Colonic mucosa (tissue), 4 donors: Measurements from ENCODE around the gene ESCO1. TPM values are rescaled to one million over a fixed set of nuclear protein-coding genes. Genes with fewer than 3 reads are reported as not detected.
"Not testable (repeated sequence)": the region's sequence is repeated elsewhere in the genome, so short reads cannot be mapped to it uniquely, and the experiment has no call there.

Experiments used
- DNase-seq: peaks from one replicate; pipeline ENCODE4 v3.0.0-alpha.2; 2020
- H3K27ac ChIP-seq: fragments of 200-600 bp; one replicate; pipeline ENCODE4 v1.8.0; 2021
- H3K27me3 ChIP-seq: fragments of 200-600 bp; one replicate; pipeline ENCODE4 v1.8.0; 2021
- H3K36me3 ChIP-seq: fragments of 200-600 bp; one replicate; pipeline ENCODE4 v1.8.0; 2021
- H3K4me1 ChIP-seq: fragments of 200-600 bp; one replicate; pipeline ENCODE4 v1.8.0; 2021; ENCODE audit warnings: mild to moderate bottlenecking
- H3K4me3 ChIP-seq: fragments of 200-600 bp; one replicate; pipeline ENCODE4 v1.8.0; 2021
- H3K9ac ChIP-seq, 2 donors: one replicate each; pipeline ENCODE4 v1.7.0; 2013; ENCODE audit warnings: control low read depth in 2 of 2, low read depth in 2 of 2, low read length in 2 of 2
- H3K9me3 ChIP-seq: fragments of 200-600 bp; one replicate; pipeline ENCODE4 v1.8.0; 2021
- CTCF ChIP-seq: fragments of 200-600 bp; IDR thresholded peaks from one replicate; pipeline ENCODE4 v1.8.0; 2022; ENCODE audit warnings: antibody characterized with exemption, mild to moderate bottlenecking
- intact Hi-C: fragments of 100-400 bp; cut with DNase I; formaldehyde crosslinking; loops from one replicate; pipeline ENCODE4 v1.14.1; 2022
- total RNA-seq, 2 donors: library from RNA; stranded (reverse); fragmentation: NEBNext Ultra II Directional in 1 of 2; extraction: Animal tissue kit (Norgen Biotek cat#: 25700) in 1 of 2; gene quantifications; one replicate each; pipeline ENCODE4 v1.2.1, GENCODE V29; 2021
- donor health status: healthy.
- donor health status: DM: no; HTN: no; CAD: no.
- donor health status: DM: no; HTN: no; CAD: no.

ESCO1 gene
- total RNA-seq, 2 donors from 2014 or later = 11.7 to 17.7 TPM

- Histone ChIP-seq H3K9ac (no peak overlapping the region), H3K27me3 (no peaks in the 10 kb centered on the region), H3K36me3 (no peaks in the 10 kb centered on the region), H3K27ac (no peak overlapping the region), H3K9me3 (no peaks in the 10 kb centered on the region), H3K4me1 (no peaks in the 10 kb centered on the region), H3K4me3 (no peak overlapping the region)
- TF ChIP-seq CTCF = no peak
- no peak for DNase-seq
- intact Hi-C loops = no loop called here
Observed at GRCh38 chr18:21602299-21602587, 1.7 kb upstream of the ESCO1 start.

DNA sequence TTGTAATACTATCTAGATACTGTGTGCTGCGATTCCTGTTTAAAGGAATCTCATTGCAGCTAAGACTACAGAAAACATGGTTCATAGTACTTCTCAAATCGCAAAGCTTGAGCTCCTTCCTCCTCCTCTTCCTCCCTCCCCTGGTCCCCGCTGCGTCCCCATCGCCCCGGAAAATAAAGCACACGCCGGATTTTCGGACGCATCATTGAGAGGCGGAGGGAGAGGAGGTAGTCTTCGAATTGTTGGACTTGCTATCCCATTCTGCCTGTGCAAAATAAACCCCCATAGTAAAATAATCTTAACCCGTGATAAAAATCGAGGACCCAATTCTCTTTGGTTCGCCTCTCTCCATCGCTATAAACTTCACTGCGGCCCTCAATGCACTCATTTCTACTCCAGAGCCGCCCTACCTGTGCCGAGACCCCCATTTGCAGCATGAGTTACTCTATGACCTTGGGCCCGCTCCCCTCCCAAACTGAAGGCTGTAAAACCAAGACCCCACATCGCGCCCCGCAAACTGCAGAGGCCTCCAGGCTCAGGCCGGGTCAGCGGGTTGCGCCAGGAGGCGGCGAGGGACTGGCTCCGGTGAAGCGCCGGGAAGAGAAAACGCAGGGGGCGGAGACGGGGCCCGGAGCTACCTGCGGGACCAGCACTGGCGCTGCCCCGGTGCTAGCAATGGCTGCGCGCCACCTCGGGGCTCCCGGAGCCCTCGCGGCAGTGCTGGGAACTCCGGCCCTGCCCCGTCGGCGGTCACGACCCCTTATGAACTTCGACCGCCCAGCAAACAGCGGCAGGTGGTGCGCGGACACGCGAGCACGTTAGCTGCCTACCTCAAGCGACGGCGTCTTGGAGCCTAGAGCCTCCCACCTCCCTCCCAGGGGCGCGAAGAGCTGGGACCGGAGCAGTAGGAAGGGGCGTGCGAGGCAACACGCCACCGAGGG is 649 bp downstream of the ESCO1 start:
- no peaks in the 10 kb centered on the region for H3K4me1 ChIP-seq
- peak overlapping the region; percentile 93 to 95 for H3K9ac ChIP-seq
- intact Hi-C loops = no loop called here
- peak overlapping the region; percentile 99 for H3K27ac ChIP-seq
- peak; percentile 62 for DNase-seq
- H3K36me3 ChIP-seq = no peaks in the 10 kb centered on the region
- TF ChIP-seq CTCF = no peak
- no peaks in the 10 kb centered on the region for H3K27me3 ChIP-seq
- peak overlapping the region; percentile 89 for H3K4me3 ChIP-seq
- H3K9me3 ChIP-seq = no peaks in the 10 kb centered on the region

DNA sequence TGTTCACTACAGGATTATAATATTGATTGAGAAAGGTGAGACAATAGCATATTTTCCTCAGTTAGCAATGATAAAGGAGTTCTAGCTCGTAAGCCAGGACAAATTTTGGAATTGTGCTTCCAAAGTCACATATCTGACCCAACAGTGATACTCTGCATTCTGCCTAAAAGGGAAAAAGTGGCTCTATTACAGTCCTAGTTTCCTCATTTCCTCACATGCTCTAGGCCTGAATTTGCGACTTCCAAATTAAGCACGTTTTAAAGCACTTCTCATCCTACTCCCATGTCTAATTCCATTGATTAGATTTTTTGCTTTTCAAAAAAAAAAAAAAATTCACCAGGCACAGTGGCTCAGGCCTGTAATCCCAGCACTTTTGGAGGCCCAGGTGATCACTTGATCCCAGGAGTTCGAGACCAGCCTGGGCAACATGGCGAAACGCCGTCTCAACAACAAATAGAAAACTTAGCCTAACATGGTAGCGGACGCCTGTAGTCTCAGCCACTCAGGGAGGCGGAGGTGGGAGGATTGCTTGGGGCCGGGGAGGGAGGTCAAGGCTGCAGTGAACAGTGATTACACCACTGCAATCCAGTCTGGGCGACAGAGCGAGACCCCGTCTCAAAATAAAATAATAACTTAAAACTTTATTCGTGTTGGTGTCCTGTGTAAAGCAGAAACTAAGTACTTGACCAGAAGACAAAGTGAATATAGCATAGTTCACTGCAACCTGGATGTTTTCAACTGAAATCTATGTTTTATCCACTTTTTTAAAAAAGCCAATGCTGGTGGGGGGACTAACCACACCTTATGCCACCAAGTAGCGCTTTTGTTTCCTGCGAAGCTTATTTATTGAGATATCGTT is 1.5 kb downstream of the ESCO1 start:
- H3K4me1 ChIP-seq = no peaks in the 10 kb centered on the region
- TF ChIP-seq CTCF = no peak
- peak overlapping the region; percentile 89 for H3K4me3 ChIP-seq
- peak overlapping the region; percentile 99 for H3K27ac ChIP-seq
- DNase-seq = no peak
- H3K9me3 ChIP-seq = no peaks in the 10 kb centered on the region
- no peaks in the 10 kb centered on the region for H3K27me3 ChIP-seq
- intact Hi-C loops = no loop called here
- H3K9ac ChIP-seq = peak overlapping the region; percentile 93 to 95
- no peaks in the 10 kb centered on the region for H3K36me3 ChIP-seq

GRCh38 chr18:21597620-21598019 is 2.9 kb downstream of the ESCO1 start:
- DNase-seq = no peak
- intact Hi-C loops = no loop called here
- TF ChIP-seq CTCF = no peak
- no peak overlapping the region for H3K27ac ChIP-seq
- H3K9me3 ChIP-seq = no peaks in the 10 kb centered on the region
- H3K4me3 ChIP-seq = no peak overlapping the region
- H3K9ac ChIP-seq = no peak overlapping the region
- H3K27me3 ChIP-seq = no peaks in the 10 kb centered on the region
- no peaks in the 10 kb centered on the region for H3K36me3 ChIP-seq
- no peaks in the 10 kb centered on the region for H3K4me1 ChIP-seq

GRCh38 chr18:21593540-21594257 is 6.8 kb downstream of the ESCO1 start:
- intact Hi-C loops = no loop called here
- Histone ChIP-seq H3K9ac (no peak overlapping the region), H3K4me1 (no peaks in the 10 kb centered on the region), H3K27ac (no peak overlapping the region), H3K9me3 (no peaks in the 10 kb centered on the region), H3K27me3 (no peaks in the 10 kb centered on the region), H3K4me3 (no peak overlapping the region), H3K36me3 (no peaks in the 10 kb centered on the region)
- no peak for TF ChIP-seq CTCF
- DNase-seq = no peak

GRCh38 chr18:21592361-21592760 is 8.1 kb downstream of the ESCO1 start:
- H3K27me3 ChIP-seq, H3K27ac ChIP-seq, H3K36me3 ChIP-seq, intact Hi-C loops, H3K9ac ChIP-seq, H3K4me1 ChIP-seq, H3K9me3 ChIP-seq, H3K4me3 ChIP-seq, DNase-seq: not testable (repeated sequence)
